HCT116 (cell line): ENCODE data around the gene SMOC1. TPM values are rescaled to one million over a fixed set of nuclear protein-coding genes. Genes with fewer than 3 reads are reported as not detected.

ENCODE experiments used
- ATAC-seq: fragments of 200-7000 bp; cut with Tn5 transposase; 2 replicates; pipeline ENCODE4 v1.9.1; 2020; ENCODE audit warnings: mild to moderate bottlenecking, moderate library complexity
- BruUV-seq: library from RNA; stranded (reverse); fragments of 400-500 nt; replicated peaks from 2 replicates; lab custom pipeline; 2021; lab: Mats Ljungman, UMichigan
- CTCF ChIA-PET: fragments of 300-600 bp; sonication (Branson Sonifier 250); formaldehyde crosslinking; loops from one replicate; lab custom pipeline; 2021; ENCODE audit warnings: antibody characterized with exemption; lab: Charles Lee
- POLR2A ChIA-PET: fragments of 300-600, 350-600 bp; sonication (Branson Sonifier 250); formaldehyde crosslinking; loops from one replicate; lab custom pipeline; 2021; ENCODE audit warnings: antibody characterized with exemption; lab: Charles Lee
- RAD21 ChIA-PET, 2 experiments: fragments of 300-600 bp; sonication (Branson Sonifier 250); formaldehyde crosslinking; loops; one replicate each; lab custom pipeline; 2023; ENCODE audit warnings: low total read pairs in 2 of 2; ENCODE audit not compliant: uncharacterized antibody in 2 of 2, unreplicated experiment in 2 of 2, low non-redundant PET in 1 of 2; lab: Charles Lee
- DNase-seq: peaks from one replicate; pipeline ENCODE4 v3.0.0-alpha.2; 2010; ENCODE audit warnings: low read depth, low spot score
- H2AFZ ChIP-seq: fragments of 200-600 bp; shearing (Covaris generic), sonication (generic); 2 replicates; pipeline ENCODE4 v1.6.1; 2017; ENCODE audit warnings: low read depth, mixed run types, mixed read lengths, antibody characterized with exemption, low read length; ENCODE audit not compliant: poor library complexity, severe bottlenecking
- H3K27ac ChIP-seq: 2 replicates; pipeline ENCODE4 v1.5.1; 2012; ENCODE audit warnings: low read depth, low read length
- H3K27me3 ChIP-seq: fragments of 200-600 bp; sonication (generic); 2 replicates; pipeline ENCODE4 v1.6.1; 2016; ENCODE audit warnings: mixed run types, low read length, mixed read lengths; ENCODE audit not compliant: insufficient read depth
- H3K36me3 ChIP-seq, 2 experiments: fragments of 200-500 bp in 1 of 2; fragments of 200-600 bp in 1 of 2; sonication (Bioruptor generic) in 1 of 2; sonication (generic) in 1 of 2; 2 replicates each; pipeline versions ENCODE4 v1.5.1 to v1.6.1; 2014 to 2016; ENCODE audit warnings: low read length in 2 of 2, inconsistent platforms in 1 of 2, mixed read lengths in 1 of 2, mixed run types in 1 of 2; ENCODE audit not compliant: insufficient read depth in 2 of 2, control insufficient read depth in 1 of 2
- H3K4me1 ChIP-seq, 2 experiments: fragments of 200-600 bp in 1 of 2; sonication (generic) in 1 of 2; 2 replicates each; pipeline versions ENCODE4 v1.5.1 to v1.6.1; 2012 to 2017; ENCODE audit warnings: low read length in 2 of 2, inconsistent platforms in 1 of 2, mild to moderate bottlenecking in 1 of 2, mixed read lengths in 1 of 2, mixed run types in 1 of 2, moderate library complexity in 1 of 2; ENCODE audit not compliant: insufficient read depth in 2 of 2, control insufficient read depth in 1 of 2
- H3K4me2 ChIP-seq: fragments of 200-600 bp; sonication (generic); 2 replicates; pipeline ENCODE4 v1.6.1; 2017; ENCODE audit warnings: mixed run types, low read length, mixed read lengths
- H3K4me3 ChIP-seq, 2 experiments: fragments of 200-600 bp in 1 of 2; sonication (generic) in 1 of 2; replicated peaks in 1 of 2; 2 replicates each; pipeline ENCODE4 v1.5.1; 2011 to 2016; ENCODE audit warnings: low read length in 2 of 2, control low read depth in 1 of 2, low read depth in 1 of 2, mild to moderate bottlenecking in 1 of 2, mixed read lengths in 1 of 2, mixed run types in 1 of 2
- H3K79me2 ChIP-seq: fragments of 200-600 bp; sonication (generic); 2 replicates; pipeline ENCODE4 v1.6.1; 2017; ENCODE audit warnings: mild to moderate bottlenecking, mixed run types, low read length, moderate library complexity, mixed read lengths; ENCODE audit not compliant: insufficient read depth
- H3K9ac ChIP-seq: fragments of 200-600 bp; sonication (generic); 2 replicates; pipeline ENCODE4 v1.6.1; 2016; ENCODE audit warnings: low read length, mixed read lengths
- H3K9me2 ChIP-seq: fragments of 200-600 bp; sonication (generic), shearing (Covaris generic); 2 replicates; pipeline ENCODE4 v1.6.1; 2017; ENCODE audit warnings: mixed run types, mild to moderate bottlenecking, moderate library complexity; ENCODE audit not compliant: insufficient read depth
- H3K9me3 ChIP-seq, 2 experiments: fragments of 200-500 bp in 1 of 2; fragments of 200-600 bp in 1 of 2; sonication (Bioruptor generic) in 1 of 2; sonication (generic) in 1 of 2; 2 replicates each; pipeline ENCODE4 v1.6.1; 2014 to 2017; ENCODE audit warnings: low read length in 2 of 2, mixed read lengths in 2 of 2, inconsistent platforms in 1 of 2, low read depth in 1 of 2, mild to moderate bottlenecking in 1 of 2, mixed run types in 1 of 2, moderate library complexity in 1 of 2; ENCODE audit not compliant: control insufficient read depth in 1 of 2, insufficient read depth in 1 of 2
- H4K20me1 ChIP-seq: fragments of 200-600 bp; sonication (generic), shearing (Covaris generic); 2 replicates; pipeline ENCODE4 v1.6.1; 2017; ENCODE audit warnings: mixed run types, mild to moderate bottlenecking, moderate library complexity; ENCODE audit not compliant: insufficient read depth
- CBX3 ChIP-seq: IDR thresholded peaks from 2 replicates; pipeline ENCODE4 v1.6.1; 2012; ENCODE audit warnings: low read depth
- ELF1 ChIP-seq: IDR thresholded peaks from 2 replicates; pipeline ENCODE4 v1.6.1; 2012; ENCODE audit warnings: low read depth, borderline replicate concordance
- FOSL1 ChIP-seq: IDR thresholded peaks from 2 replicates; pipeline ENCODE4 v1.6.1; 2012; ENCODE audit warnings: low read depth
- JUND ChIP-seq: IDR thresholded peaks from 2 replicates; pipeline ENCODE4 v1.6.1; 2012
- SIN3A ChIP-seq: IDR thresholded peaks from 2 replicates; pipeline ENCODE4 v1.6.1; 2012; ENCODE audit warnings: low read depth
- SRF ChIP-seq: IDR thresholded peaks from 2 replicates; pipeline ENCODE4 v1.6.1; 2012; ENCODE audit warnings: low read depth
- TCF7L2 ChIP-seq: IDR thresholded peaks from 2 replicates; pipeline ENCODE4 v1.7.0; 2011; ENCODE audit warnings: borderline replicate concordance, inconsistent platforms; ENCODE audit not compliant: insufficient read depth, insufficient read length; ENCODE audit errors: extremely low read depth
- ZFX ChIP-seq: fragments of 450-650 bp; IDR thresholded peaks from 2 replicates; pipeline ENCODE4 v1.6.1; 2017
- intact Hi-C: fragments of 100-400 bp; cut with micrococcal nuclease; formaldehyde crosslinking; loops from 2 replicates; pipeline ENCODE4 v1.10.0; 2022
- total RNA-seq: library from RNA; stranded (reverse); gene quantifications from one replicate; pipeline ENCODE4 v1.2.1, GENCODE V29; 2021; ENCODE audit not compliant: unreplicated experiment
- TF ChIP-seq, protein P1 (sequence below): IDR thresholded peaks from 2 replicates; pipeline ENCODE4 v1.6.1; 2011; ENCODE audit warnings: mild to moderate bottlenecking, low read length, moderate library complexity; ENCODE audit not compliant: insufficient replicate concordance; ENCODE audit errors: extremely low read depth
- TF ChIP-seq, protein P2 (sequence below): IDR thresholded peaks from 2 replicates; pipeline ENCODE4 v1.6.1; 2012
- TF ChIP-seq, protein P3 (sequence below): IDR thresholded peaks from 2 replicates; pipeline ENCODE4 v1.6.1; 2012; ENCODE audit warnings: low read depth

SMOC1 gene
- total RNA-seq, 1 experiment from 2014 or later: not detected

DNA sequence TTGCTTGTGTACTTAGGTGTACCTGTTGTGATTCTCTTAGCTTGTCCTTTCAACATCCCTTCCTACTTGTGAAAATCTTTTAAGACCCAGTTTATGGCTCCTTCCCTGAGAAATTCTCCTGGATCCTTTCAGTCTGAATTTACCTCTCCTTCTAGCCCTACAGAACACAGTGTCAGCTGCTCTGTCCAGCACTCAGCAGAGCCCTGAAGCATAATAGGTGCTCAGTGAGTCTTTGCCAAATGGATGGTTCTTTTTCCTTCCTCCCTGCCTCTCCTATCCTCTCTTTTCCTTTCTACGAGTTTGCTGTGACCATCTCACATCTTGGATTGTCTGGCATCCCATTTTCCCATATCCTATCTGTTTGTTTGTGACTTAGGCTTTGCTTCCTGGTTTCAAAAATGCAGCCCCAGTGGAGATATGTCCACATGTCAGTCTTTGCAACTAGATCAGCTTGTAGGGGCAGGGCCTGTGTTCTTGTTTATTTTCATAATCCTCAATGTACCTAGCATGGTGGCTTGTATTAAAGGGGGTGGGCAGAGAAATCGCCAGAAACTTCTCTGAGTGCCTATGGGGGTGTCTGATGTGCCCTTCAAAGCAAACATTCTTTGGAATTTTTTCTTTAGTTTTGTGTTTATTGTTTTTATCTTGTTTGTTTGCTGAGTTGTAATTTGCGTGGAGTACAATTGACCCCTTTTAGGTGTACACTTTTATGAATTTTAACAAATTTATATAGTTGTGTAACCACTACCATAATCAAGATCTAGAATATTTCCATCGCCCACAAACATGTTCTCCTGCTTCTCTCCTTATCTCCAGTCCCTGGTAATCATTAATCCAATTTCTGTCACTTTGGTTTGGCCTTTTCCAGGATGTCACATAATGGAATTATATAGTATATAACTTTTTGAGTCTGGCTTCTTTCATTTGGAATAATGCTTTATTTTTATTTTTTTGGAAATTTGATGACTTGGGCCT, 62.8 kb downstream of the SMOC1 start (continued):
- TF ChIP-seq, protein P1, sequence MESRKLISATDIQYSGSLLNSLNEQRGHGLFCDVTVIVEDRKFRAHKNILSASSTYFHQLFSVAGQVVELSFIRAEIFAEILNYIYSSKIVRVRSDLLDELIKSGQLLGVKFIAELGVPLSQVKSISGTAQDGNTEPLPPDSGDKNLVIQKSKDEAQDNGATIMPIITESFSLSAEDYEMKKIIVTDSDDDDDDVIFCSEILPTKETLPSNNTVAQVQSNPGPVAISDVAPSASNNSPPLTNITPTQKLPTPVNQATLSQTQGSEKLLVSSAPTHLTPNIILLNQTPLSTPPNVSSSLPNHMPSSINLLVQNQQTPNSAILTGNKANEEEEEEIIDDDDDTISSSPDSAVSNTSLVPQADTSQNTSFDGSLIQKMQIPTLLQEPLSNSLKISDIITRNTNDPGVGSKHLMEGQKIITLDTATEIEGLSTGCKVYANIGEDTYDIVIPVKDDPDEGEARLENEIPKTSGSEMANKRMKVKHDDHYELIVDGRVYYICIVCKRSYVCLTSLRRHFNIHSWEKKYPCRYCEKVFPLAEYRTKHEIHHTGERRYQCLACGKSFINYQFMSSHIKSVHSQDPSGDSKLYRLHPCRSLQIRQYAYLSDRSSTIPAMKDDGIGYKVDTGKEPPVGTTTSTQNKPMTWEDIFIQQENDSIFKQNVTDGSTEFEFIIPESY: no peak
- TF ChIP-seq JUND: no peak
- no peak for TF ChIP-seq CBX3
- no peak for TF ChIP-seq SRF
- no peak for TF ChIP-seq FOSL1
- TF ChIP-seq TCF7L2: no peak
- TF ChIP-seq, protein P2, sequence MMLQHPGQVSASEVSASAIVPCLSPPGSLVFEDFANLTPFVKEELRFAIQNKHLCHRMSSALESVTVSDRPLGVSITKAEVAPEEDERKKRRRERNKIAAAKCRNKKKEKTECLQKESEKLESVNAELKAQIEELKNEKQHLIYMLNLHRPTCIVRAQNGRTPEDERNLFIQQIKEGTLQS: no peak
- TF ChIP-seq ZFX: no peak
- no peak for TF ChIP-seq ELF1
- no peak for TF ChIP-seq SIN3A
- TF ChIP-seq, all 23 proteins: peak for 0

DNA sequence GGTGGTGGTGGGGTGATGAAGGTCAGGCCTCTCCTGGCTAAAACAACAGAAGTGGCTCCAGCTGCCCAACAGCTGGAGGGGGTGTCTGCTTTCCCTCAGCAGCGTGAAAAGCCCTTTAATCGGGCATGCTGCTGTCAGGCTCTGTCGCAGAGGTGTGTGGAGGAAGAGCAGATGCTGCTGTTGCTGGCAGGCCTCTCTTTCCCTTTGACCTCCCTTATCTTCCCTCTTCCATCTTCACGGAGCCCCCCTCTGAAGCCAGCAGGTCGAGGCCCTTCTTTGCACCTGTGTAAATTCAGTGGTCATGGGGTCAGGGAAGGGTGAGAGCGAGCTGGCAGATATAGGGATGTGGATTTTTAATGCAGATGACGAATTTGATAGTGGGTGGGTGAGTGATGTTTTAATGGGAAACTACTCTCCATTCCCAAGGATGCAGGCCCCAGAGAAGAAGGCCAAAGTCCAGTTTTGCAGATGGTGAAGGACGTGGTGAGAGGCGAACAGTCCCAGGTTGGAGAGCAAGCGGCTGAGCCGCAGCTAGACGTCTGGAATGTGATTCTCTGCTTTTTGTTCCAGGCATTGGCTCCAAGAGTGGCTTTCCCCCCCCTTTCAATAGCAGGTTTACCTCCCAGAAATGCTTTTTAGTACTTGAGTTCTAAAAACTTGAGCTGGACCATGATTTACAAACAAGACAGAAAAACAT, 64.0 kb downstream of the SMOC1 start:
- intact Hi-C loops: no loop called here
- no peak for TF ChIP-seq FOSL1
- TF ChIP-seq, protein P1: no peak
- no peak for TF ChIP-seq SRF
- TF ChIP-seq, protein P3, sequence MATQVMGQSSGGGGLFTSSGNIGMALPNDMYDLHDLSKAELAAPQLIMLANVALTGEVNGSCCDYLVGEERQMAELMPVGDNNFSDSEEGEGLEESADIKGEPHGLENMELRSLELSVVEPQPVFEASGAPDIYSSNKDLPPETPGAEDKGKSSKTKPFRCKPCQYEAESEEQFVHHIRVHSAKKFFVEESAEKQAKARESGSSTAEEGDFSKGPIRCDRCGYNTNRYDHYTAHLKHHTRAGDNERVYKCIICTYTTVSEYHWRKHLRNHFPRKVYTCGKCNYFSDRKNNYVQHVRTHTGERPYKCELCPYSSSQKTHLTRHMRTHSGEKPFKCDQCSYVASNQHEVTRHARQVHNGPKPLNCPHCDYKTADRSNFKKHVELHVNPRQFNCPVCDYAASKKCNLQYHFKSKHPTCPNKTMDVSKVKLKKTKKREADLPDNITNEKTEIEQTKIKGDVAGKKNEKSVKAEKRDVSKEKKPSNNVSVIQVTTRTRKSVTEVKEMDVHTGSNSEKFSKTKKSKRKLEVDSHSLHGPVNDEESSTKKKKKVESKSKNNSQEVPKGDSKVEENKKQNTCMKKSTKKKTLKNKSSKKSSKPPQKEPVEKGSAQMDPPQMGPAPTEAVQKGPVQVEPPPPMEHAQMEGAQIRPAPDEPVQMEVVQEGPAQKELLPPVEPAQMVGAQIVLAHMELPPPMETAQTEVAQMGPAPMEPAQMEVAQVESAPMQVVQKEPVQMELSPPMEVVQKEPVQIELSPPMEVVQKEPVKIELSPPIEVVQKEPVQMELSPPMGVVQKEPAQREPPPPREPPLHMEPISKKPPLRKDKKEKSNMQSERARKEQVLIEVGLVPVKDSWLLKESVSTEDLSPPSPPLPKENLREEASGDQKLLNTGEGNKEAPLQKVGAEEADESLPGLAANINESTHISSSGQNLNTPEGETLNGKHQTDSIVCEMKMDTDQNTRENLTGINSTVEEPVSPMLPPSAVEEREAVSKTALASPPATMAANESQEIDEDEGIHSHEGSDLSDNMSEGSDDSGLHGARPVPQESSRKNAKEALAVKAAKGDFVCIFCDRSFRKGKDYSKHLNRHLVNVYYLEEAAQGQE: no peak
- TF ChIP-seq, all 23 proteins: peak for 0
- Histone ChIP-seq H2AFZ (no peak overlapping the region), H3K4me1 (no peaks in the 10 kb centered on the region), H3K9ac (no peak overlapping the region), H3K79me2 (no peaks in the 10 kb centered on the region), H3K4me2 (no peak overlapping the region), H3K4me3 (no peak overlapping the region), H3K27ac (no peak overlapping the region), H4K20me1 (no peaks in the 10 kb centered on the region), H3K36me3 (no peaks in the 10 kb centered on the region), H3K9me2 (no peaks in the 10 kb centered on the region), H3K27me3 (peaks cover 67% of the 10 kb centered on the region), H3K9me3 (no peaks in the 10 kb centered on the region)
- no peak for ATAC-seq
- no TSS peak for BruUV-seq
- no peak for DNase-seq
- CTCF ChIA-PET: no interaction called here
- POLR2A ChIA-PET: no interaction called here
- RAD21 ChIA-PET: no interaction called here
